Right kidney (tissue), 1 donor: ENCODE results near the gene FGG.

Experiments
- DNase-seq: peaks from one replicate; pipeline ENCODE4 v3.0.0-alpha.2; 2016

FGG gene

DNA sequence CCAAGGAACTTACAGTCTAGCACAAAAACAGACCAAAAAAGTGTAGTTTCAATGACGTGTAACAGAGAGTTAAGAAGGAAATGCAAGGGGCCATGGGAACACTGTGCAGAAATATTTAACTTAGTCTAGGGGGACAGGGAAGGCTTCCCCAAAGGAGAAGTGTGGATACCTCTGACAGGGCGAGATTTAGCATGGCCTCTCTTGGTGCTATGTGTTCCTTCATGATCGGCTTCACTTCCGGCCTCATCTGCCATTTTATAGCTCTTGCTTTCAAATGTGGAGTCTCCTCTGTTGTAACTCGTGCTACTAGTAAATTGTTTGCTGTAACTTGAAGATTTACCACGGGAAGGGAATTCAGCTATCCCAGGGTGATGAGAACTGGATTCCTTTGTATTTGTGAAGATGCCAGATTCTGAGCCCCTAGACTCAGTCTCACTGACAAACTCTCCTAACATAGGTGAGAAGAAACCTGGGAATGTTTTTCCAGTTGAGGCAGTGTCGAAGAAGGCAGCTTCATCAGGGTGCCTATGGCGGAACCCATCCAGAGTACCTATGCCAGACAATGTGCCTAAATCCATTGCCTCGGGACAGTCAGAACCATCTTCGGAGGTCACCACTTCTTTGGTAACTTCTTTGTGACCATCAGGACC, 27.0 kb downstream of the FGG start:
- no peak for DNase-seq

DNA sequence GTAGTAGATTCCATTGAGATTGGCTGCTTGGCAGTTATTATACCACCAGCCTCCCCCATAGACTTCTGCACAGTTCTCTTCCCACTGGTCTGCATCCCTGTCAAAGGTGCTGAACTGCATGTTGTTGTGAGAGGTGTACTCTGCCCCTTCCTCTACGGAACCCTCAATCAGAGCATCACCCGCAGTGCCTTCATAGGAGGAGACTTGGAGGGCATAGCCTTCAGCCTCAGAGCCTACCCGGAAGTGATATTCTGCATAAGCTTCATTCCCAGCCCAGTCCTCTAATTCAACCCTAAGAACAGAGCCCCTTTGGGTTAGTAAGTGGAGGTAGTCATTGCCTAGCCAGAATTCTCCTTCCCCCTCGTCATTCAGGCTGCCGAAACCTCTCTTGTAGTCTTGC, 28.2 kb downstream of the FGG start:
- DNase-seq = no peak

DNA sequence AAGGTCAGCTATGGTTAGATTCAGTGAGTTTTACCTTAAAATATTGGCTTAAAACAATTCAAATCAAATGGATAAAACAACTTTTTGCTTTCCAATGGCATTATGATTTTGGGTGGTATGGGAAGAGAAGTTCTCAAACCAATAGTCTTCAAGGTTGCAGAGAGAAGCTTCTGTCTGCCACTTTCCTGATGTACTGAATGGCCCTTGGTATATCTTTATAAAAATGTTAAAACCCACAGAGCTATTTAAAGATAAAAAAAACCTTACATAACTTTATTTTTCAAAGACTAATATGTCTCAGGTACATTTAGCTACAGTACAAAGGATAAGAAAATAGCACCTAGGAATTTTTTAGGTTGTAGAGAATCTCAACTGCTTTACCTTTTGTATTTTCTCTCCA, 28.8 kb downstream of the FGG start:
- no peak for DNase-seq

DNA sequence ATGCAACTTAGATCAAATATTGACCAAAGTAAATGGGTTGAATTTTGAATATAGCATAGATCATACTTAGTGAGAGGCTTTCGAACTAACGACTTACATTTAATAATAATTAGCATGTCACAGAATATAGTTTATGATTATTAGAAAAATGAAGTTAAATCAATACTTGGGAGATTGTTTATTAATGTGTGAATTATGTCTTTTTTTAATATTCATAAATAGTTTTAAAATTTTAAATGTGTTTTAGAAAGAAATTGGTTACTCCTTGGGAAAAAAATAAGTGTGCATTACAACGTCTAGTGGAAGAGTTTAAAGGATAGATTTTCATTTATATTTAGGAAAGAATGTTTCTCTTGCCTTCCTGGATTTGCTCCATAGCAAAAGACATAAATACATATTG, 29.2 kb downstream of the FGG start:
- no peak for DNase-seq

DNA sequence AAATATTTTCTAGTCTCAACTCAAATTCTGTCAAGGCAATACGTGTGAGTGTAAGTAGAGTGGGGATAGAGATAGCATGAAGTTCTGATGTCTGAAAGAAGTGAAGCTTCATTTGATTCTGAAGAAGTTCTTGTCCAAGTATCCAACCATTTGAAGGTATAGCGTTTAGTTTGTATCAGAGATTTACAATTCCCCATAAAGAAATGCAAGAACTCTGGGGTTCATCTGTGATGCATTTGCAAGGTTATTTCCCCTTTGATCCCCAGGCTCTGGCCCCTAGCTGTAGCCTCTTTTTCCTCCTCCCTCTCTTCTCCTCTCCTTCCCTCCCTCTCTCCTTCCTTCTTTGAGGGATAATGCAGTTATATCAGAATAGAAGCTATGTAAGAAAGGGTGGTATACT, 29.7 kb downstream of the FGG start:
- DNase-seq = no peak

DNA sequence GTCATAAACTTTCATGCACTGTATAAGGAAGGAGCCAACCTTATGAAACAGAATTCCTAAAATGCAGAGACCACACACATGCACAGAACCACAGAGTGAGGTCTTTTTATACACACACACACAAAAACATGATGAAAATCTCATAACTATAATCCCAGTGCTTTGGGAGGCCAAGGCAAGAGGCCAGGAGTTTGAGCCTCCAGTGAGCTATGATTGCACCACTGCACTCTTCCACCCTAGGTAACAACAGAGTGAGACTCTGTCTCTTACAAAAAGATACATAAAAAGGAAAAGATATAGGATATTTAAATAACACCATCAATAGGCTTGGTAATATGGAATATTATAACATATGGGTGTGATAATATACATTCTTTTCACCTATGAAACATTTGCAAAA, 32.5 kb downstream of the FGG start:
- no peak for DNase-seq

DNA sequence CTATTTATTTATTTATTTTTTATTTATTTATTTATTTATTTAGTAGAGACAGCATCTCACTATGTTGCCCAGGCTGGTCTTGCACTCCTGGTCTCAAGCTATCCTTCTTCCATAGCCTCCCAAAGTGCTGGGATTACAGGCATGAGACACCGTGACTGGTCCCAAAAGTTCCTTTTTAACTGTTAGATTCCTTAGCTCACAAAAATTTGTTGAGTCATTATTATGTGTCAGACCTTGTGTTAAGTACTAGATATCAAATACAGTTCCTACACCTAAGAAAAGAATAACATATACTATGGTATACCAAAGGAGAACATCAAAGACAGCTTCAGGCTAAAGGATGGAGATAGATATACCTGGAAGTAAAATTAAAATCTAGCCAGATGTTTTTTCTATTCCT, 33.5 kb downstream of the FGG start:
- no peak for DNase-seq

DNA sequence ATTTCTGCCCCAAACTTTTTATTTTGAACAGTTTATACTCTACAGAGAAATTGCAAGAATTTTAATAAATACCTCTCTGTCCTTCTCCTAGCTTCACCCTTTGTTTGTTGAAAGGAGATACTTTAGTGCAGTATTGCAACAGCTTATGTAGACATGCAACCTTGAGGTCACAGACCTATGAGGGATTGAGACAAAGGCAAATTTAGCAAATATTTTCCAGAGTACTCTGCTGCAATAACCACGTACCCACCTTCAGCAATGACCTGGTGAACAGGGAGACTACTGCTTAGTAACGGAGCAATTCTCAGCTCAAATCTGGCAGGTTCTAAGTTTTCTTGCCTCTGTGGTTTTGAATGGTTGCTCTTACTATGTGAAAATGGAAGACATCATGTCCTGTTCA, 35.1 kb downstream of the FGG start:
- no peak for DNase-seq

DNA sequence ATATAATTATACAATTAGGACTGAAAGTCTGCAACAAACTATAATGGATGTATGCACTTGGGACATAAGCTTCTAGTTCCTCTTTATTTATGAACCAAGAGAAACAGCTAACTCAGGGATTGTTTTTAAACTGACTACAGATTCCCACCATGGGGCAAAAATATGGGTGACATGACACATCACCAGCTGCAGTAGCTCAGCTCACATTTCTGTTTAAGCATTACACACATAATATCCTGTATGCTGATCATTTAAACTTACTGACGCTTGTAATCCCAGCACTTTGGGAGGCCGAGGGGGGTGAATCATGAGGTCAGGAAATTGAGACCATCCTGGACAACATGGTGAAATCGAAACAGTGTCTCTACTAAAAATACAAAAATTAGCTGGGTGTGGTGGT, 38.1 kb downstream of the FGG start:
- DNase-seq = no peak

DNA sequence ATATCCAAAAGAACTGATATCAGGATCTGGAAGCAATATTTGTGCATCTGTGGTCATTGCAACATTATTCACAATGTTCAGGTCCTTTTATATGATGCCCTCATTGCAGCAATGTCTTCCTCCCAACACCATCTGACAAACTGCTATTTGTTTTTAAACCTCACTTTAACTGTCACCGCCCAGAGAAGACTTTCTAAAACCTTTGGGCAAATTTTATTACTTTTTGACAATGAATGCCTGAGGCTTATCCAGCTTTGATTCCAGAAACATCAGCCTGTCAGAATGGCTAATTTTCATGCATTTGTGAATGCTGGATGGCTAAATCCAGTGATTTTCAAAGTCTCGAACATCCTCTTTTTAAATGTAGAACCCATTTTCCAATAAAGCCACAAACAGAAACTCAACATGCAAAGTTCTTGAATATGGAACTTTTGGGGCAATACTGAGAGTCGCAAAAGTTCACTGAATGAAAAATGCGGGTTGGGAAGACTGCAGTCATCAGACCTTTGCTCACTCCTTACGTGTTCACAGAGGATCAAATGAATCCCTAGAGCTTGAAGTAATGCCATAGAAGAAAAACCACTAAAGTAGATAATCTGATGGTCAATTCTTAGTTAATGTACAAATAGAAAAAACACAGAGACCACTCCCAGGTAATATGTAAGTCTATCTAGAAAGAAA, 39.1 kb downstream of the FGG start:
- DNase-seq = no peak

DNA sequence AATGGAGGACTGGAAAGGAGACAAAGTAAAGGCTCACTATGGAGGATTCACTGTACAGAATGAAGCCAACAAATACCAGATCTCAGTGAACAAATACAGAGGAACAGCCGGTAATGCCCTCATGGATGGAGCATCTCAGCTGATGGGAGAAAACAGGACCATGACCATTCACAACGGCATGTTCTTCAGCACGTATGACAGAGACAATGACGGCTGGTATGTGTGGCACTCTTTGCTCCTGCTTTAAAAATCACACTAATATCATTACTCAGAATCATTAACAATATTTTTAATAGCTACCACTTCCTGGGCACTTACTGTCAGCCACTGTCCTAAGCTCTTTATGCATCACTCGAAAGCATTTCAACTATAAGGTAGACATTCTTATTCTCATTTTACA, 42.9 kb downstream of the FGG start:
- no peak for DNase-seq

DNA sequence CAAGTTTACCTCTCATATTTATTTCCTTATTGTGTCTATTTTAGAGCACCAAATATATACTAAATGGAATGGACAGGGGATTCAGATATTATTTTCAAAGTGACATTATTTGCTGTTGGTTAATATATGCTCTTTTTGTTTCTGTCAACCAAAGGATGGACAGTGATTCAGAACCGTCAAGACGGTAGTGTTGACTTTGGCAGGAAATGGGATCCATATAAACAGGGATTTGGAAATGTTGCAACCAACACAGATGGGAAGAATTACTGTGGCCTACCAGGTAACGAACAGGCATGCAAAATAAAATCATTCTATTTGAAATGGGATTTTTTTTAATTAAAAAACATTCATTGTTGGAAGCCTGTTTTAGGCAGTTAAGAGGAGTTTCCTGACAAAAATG, 43.4 kb downstream of the FGG start:
- no peak for DNase-seq

DNA sequence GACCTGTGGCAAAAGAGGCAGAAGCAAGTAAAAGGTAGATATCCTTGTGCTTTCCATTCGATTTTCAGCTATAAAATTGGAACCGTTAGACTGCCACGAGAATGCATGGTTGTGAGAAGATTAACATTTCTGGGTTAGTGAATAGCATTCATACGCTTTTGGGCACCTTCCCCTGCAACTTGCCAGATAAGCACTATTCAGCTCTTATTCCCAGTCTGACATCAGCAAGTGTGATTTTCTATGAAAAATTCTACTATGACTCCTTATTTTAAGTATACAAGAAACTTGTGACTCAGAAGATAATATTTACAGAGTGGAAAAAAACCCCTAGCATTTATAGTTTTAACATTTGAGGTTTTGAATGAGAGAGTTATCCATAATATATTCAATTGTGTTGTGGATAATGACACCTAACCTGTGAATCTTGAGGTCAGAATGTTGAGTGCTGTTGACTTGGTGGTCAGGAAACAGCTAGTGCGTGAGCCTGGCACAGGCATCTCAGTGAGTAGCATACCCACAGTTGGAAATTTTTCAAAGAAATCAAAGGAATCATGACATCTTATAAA, 45.7 kb downstream of the FGG start:
- DNase-seq = no peak

DNA sequence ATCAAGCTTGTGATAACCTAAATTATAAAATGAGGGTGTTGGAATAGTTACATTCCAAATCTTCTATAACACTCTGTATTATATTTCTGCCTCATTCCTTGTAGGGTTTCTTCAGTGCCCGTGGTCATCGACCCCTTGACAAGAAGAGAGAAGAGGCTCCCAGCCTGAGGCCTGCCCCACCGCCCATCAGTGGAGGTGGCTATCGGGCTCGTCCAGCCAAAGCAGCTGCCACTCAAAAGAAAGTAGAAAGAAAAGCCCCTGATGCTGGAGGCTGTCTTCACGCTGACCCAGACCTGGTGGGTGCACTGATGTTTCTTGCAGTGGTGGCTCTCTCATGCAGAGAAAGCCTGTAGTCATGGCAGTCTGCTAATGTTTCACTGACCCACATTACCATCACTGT, 46.8 kb downstream of the FGG start:
- DNase-seq = no peak

DNA sequence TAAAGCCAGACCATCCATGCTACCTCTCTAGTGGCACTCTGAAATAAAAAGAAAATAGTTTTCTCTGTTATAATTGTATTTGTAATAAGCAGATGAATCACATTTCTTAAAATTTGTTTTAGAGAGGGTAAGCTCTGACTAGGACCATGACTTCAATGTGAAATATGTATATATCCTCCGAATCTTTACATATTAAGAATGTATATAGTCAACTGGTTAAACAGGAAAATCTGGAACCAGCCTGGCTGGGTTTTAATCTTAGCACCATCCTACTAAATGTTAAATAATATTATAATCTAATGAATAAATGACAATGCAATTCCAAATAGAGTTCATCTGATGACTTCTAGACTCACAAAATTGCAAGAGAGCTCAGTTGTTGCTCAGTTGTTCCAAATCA, 48.1 kb downstream of the FGG start:
- DNase-seq = no peak

DNA sequence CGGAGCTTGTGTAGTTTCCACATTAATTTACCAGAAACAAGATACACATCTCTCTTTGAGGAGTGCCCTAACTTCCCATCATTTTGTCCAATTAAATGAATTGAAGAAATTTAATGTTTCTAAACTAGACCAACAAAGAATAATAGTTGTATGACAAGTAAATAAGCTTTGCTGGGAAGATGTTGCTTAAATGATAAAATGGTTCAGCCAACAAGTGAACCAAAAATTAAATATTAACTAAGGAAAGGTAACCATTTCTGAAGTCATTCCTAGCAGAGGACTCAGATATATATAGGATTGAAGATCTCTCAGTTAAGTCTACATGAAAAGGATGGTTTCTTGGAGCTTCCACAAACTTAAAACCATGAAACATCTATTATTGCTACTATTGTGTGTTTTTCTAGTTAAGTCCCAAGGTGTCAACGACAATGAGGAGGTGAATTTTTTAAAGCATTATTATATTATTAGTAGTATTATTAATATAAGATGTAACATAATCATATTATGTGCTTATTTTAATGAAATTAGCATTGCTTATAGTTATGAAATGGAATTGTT, 49.7 kb downstream of the FGG start, which contains the start of gene FGB:
Gene FGB (plus strand): TSS at position 315 of the 558 bp plus-strand sequence. CDS start 8 bp downstream, at position 323.
- DNase-seq = no peak

DNA sequence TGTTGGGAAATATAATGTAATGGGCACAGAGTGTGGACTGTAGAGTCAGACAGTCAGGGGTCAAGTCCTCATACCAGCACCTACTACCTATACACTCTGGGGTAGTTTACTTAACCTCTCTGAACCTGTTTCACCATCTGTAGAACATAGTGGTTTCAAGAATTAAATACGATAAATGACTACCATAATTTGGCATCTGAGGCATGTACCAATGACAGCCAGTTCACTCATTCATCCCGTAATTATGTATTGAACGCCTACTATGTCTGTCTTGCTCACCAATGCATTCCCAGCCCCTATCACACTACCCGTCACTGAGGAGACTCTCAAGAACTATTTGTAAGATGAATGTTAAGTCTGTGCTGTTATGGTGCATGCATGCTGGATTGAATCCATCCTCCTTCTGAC, 51.6 kb downstream of the FGG start:
- DNase-seq = no peak

DNA sequence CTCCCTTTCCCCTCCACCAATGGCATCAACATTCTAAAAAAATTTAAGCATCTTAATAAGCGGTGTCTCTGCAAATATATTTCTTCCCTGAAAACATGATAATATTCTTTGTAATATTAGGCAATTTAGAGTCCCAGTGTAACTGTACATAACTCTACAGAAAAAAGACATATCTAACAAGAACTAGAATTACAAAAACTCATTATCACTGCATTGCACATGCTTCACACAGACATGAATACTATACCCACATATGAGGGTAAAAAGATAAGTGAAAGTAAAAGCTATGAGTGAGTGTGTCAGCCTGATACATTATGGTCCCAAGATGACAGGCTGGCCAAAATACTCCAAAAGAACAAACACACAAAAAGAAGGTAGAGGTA, 52.0 kb downstream of the FGG start:
- DNase-seq = no peak

DNA sequence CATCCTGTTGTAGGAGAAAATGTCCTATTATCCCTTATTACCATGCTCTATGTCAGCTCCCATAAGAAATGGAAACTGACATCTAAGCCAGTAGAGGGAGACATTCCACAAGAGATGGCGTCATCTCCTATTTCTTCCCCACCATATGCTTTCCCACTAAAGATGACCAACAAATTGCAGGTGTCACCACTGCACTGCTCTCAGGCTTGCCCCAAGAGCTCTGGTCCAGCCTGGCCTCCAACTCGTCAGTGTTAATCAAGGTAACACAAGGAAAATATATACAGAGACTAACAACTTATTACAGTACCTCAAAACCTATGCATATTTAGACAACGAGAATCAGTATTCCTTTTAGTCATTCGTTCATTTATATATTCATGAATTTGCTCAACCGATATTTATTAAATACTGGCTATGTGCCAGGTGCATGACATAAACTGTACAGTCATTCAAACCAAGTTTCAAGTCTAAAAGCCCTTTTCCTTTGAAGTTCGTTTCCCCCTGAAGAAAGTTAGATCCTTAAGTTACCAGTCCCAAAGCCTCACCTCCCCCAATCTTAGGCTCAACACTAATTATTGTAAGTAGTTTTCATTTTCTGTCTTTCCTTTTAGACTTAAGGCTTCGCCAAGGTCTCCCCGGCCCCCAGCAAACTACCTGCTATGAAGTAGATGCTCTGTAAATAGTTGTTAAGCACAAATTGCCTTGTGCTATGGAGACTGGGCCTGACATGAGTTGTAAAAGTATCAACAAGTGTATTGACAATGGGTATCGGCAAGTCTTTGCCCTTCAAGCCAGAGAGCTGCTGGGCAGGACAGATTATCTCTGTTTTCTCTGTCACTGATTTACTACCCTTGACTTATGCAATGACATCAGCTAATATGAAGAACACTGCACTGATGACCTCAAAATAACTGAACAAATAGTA, 52.7 kb downstream of the FGG start:
- no peak for DNase-seq

DNA sequence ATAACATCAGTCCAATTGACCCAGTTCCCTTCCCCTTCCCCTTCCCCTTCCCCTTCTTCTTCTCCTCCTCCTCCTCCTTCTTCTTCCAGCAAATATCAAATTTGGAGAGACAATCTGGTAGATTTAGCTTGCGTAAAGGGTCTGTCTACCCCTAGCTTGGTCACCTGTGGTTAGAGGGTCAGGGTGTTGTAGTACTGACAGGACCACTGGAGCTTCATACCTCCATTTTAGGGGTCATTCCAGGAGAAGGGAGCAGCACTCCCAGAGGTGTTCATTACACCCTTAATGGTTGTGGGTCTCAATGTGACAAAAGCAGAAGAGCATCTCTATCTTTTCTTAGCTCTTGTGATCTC, 53.3 kb downstream of the FGG start:
- no peak for DNase-seq
